B cell (primary cell): ENCODE data around the gene IFT74. TPM values are rescaled to one million over a fixed set of nuclear protein-coding genes. Genes with fewer than 3 reads are reported as not detected.

ENCODE experiments used
- ATAC-seq: fragments of 200-7000 bp; cut with Tn5 transposase; one replicate; pipeline ENCODE4 v1.10.0; 2021; ENCODE audit warnings: low read depth, mild to moderate bottlenecking, moderate number of reproducible peaks, moderate library complexity
- CTCF ChIA-PET: fragments of 350-600 bp; sonication (Branson Sonifier 250); formaldehyde crosslinking; loops from one replicate; lab custom pipeline; 2021; ENCODE audit warnings: antibody characterized with exemption, inconsistent platforms; lab: Charles Lee
- POLR2A ChIA-PET: fragments of 350-600 bp; sonication (Branson Sonifier 250); formaldehyde crosslinking; loops from one replicate; lab custom pipeline; 2021; ENCODE audit warnings: antibody characterized with exemption; lab: Charles Lee
- DNase-seq: peaks from one replicate; pipeline ENCODE4 v3.0.0; 2013
- H2AFZ ChIP-seq: 2 replicates; pipeline ENCODE4 v1.6.1; 2012; ENCODE audit warnings: mild to moderate bottlenecking, low read depth, low read length; ENCODE audit not compliant: insufficient read depth, poor library complexity, severe bottlenecking
- H3K27ac ChIP-seq, 2 donors: 1 replicate in 1 of 2; 2 replicates in 1 of 2; pipeline ENCODE4 v1.5.1; 2012 to 2013; ENCODE audit warnings: low read length in 2 of 2, mild to moderate bottlenecking in 2 of 2, moderate library complexity in 1 of 2
- H3K27me3 ChIP-seq, 4 experiments: fragments of 200-600 bp in 1 of 4; sonication (generic) in 1 of 4; replicated peaks in 1 of 4; 1 replicate in 2 of 4; 2 replicates in 2 of 4; pipeline versions ENCODE4 v1.6.1 to v1.7.0; 2013 to 2016; ENCODE audit warnings: low read length in 3 of 4, mild to moderate bottlenecking in 2 of 4, mixed read lengths in 1 of 4, moderate library complexity in 1 of 4; ENCODE audit not compliant: insufficient read depth in 4 of 4, control insufficient read depth in 3 of 4; ENCODE audit errors: control extremely low read depth in 1 of 4
- H3K36me3 ChIP-seq, 2 experiments: replicated peaks in 1 of 2; 1 replicate in 1 of 2; 2 replicates in 1 of 2; pipeline versions ENCODE4 v1.6.1 to v1.7.1; 2013; ENCODE audit warnings: low read length in 1 of 2; ENCODE audit not compliant: insufficient read depth in 2 of 2, control insufficient read depth in 1 of 2; ENCODE audit errors: control extremely low read depth in 1 of 2, extremely low read depth in 1 of 2
- H3K4me1 ChIP-seq, 2 donors: fragments of 200-600 bp in 1 of 2; sonication (generic) in 1 of 2; 1 replicate in 1 of 2; 2 replicates in 1 of 2; pipeline versions ENCODE4 v1.5.1 to v1.6.1; 2013 to 2017; ENCODE audit warnings: low read length in 2 of 2; ENCODE audit not compliant: control insufficient read depth in 2 of 2, insufficient read depth in 2 of 2
- H3K4me2 ChIP-seq: replicated peaks from 2 replicates; pipeline ENCODE3; 2012; ENCODE audit warnings: mild to moderate bottlenecking, low read depth, low read length; ENCODE audit not compliant: poor library complexity, severe bottlenecking
- H3K4me3 ChIP-seq, 5 experiments: fragments of 200-600 bp in 1 of 5; sonication (generic) in 1 of 5; 1 replicate in 3 of 5; 2 replicates in 2 of 5; pipeline versions ENCODE4 v1.5.1 to v1.7.0; 2011 to 2016; ENCODE audit warnings: low read length in 4 of 5, mild to moderate bottlenecking in 4 of 5, low read depth in 2 of 5, control low read depth in 1 of 5, moderate library complexity in 1 of 5; ENCODE audit not compliant: insufficient read depth in 1 of 5; ENCODE audit errors: control extremely low read depth in 1 of 5, extremely low read depth in 1 of 5
- H3K79me2 ChIP-seq: fragments of 200-600 bp; sonication (generic); one replicate; pipeline ENCODE4 v1.6.0; 2016; ENCODE audit warnings: low read length; ENCODE audit not compliant: control insufficient read depth, insufficient read depth
- H3K9ac ChIP-seq: fragments of 200-600 bp; sonication (generic); 2 replicates; pipeline ENCODE4 v1.6.1; 2017; ENCODE audit warnings: mild to moderate bottlenecking, low read length, moderate library complexity
- H3K9me3 ChIP-seq, 3 donors: one replicate each; pipeline versions ENCODE4 v1.6.1 to v1.7.1; 2013; ENCODE audit warnings: low read length in 2 of 3; ENCODE audit not compliant: control insufficient read depth in 2 of 3, insufficient read depth in 1 of 3; ENCODE audit errors: control extremely low read depth in 1 of 3
- H4K20me1 ChIP-seq: 2 replicates; pipeline ENCODE4 v1.6.0; 2012; ENCODE audit warnings: mild to moderate bottlenecking, low read length; ENCODE audit not compliant: insufficient read depth, control insufficient read depth, poor library complexity, severe bottlenecking
- H3K27ac Mint-ChIP-seq: one replicate; pipeline ENCODE4 v1.8.0; 2021; ENCODE audit warnings: mixed read lengths
- H3K27me3 Mint-ChIP-seq: one replicate; pipeline ENCODE4 v1.8.0; 2021; ENCODE audit warnings: mixed read lengths
- H3K4me1 Mint-ChIP-seq: one replicate; pipeline ENCODE4 v1.8.0; 2021; ENCODE audit warnings: mixed read lengths
- H3K4me3 Mint-ChIP-seq: one replicate; pipeline ENCODE4 v1.8.0; 2021; ENCODE audit warnings: mixed read lengths
- H3K9me3 Mint-ChIP-seq: one replicate; pipeline ENCODE4 v1.8.0; 2022; ENCODE audit warnings: mixed read lengths; ENCODE audit not compliant: insufficient read depth
- EZH2 ChIP-seq: IDR thresholded peaks from 2 replicates; pipeline ENCODE4 v1.6.1; 2012; ENCODE audit warnings: borderline replicate concordance, low read depth, mild to moderate bottlenecking, moderate library complexity, low read length; ENCODE audit not compliant: insufficient read depth, poor library complexity, severe bottlenecking
- WGBS: methylation state at CpG from one replicate; pipeline ENCODE4 v1.1.5; 2013; ENCODE audit warnings: missing lambda C conversion rate; ENCODE audit not compliant: insufficient coverage; 5-methylcytosine and 5-hydroxymethylcytosine counted together
- intact Hi-C: fragments of 100-400 bp; cut with micrococcal nuclease; formaldehyde crosslinking; loops from one replicate; pipeline ENCODE4 v1.10.0; 2022
- polyA plus RNA-seq: library from polyadenylated mRNA; depleted of rRNA; stranded (reverse); fragments of >200 nt; gene quantifications from 2 replicates; pipeline ENCODE4 v1.2.3, GENCODE V29; 2012
- total RNA-seq, 2 donors: library from RNA; stranded (reverse); fragments of 120-200 nt in 1 of 2; gene quantifications; 1 replicate in 1 of 2; 2 replicates in 1 of 2; pipeline versions ENCODE4 v1.2.3 to v1.2.4, GENCODE V29; 2013 to 2022
- TF ChIP-seq, protein P1 (sequence below): fragments of 200-600 bp; IDR thresholded peaks from one replicate; pipeline ENCODE4 v1.8.0; 2022; ENCODE audit warnings: antibody characterized with exemption, mild to moderate bottlenecking

The IFT74 gene
- total and polyA plus RNA-seq, 2 donors (not counting 1 experiment from before 2014, with no cell fraction given): 2.0 to 22.6 TPM

DNA sequence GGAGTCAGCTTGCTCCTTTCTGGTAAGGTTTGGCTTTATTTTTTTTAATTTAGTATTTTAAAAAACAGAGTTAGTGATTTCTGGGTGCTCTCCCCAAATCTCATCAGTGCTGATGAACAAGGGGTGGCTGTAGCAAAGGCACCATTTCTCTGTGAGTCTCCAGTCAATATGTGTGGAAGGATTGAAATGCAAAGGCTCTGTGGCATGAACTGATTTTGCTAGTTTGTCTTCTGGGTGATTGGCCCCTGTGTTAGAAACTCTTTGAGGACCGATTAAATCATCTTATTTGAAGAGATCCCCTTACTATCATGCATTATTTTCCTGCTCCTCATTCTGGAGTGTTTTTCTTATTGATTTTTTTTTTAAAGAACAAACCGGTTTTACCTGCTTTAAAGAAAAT is 153.4 kb downstream of the IFT74 start:
- no peak overlapping the region for H2AFZ ChIP-seq
- H3K9me3 ChIP-seq: no peaks in the 10 kb centered on the region
- H4K20me1 ChIP-seq: no peaks in the 10 kb centered on the region
- no peaks in the 10 kb centered on the region for H3K79me2 ChIP-seq
- intact Hi-C loops: no loop called here
- H3K4me2 ChIP-seq: no peak overlapping the region
- Mint-ChIP-seq H3K9me3 (no peaks in the 10 kb centered on the region), H3K4me3 (no peak overlapping the region), H3K27me3 (peaks cover 8% of the 10 kb centered on the region), H3K27ac (no peak overlapping the region), H3K4me1 (no peaks in the 10 kb centered on the region)
- TF ChIP-seq EZH2: no peak
- TF ChIP-seq, protein P1, sequence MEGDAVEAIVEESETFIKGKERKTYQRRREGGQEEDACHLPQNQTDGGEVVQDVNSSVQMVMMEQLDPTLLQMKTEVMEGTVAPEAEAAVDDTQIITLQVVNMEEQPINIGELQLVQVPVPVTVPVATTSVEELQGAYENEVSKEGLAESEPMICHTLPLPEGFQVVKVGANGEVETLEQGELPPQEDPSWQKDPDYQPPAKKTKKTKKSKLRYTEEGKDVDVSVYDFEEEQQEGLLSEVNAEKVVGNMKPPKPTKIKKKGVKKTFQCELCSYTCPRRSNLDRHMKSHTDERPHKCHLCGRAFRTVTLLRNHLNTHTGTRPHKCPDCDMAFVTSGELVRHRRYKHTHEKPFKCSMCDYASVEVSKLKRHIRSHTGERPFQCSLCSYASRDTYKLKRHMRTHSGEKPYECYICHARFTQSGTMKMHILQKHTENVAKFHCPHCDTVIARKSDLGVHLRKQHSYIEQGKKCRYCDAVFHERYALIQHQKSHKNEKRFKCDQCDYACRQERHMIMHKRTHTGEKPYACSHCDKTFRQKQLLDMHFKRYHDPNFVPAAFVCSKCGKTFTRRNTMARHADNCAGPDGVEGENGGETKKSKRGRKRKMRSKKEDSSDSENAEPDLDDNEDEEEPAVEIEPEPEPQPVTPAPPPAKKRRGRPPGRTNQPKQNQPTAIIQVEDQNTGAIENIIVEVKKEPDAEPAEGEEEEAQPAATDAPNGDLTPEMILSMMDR: no peak
- no peaks in the 10 kb centered on the region for H3K36me3 ChIP-seq
- CTCF ChIA-PET: no interaction called here
- WGBS: no CpG with 5 or more reads among the region's 2 CpGs
- DNase-seq: no peak
- H3K4me1 ChIP-seq: no peaks in the 10 kb centered on the region
- H3K27ac ChIP-seq: no peak overlapping the region
- no peaks in the 10 kb centered on the region for H3K27me3 ChIP-seq
- POLR2A ChIA-PET: no interaction called here
- no peak overlapping the region for H3K9ac ChIP-seq
- H3K4me3 ChIP-seq: no peak overlapping the region
- no peak for ATAC-seq

DNA sequence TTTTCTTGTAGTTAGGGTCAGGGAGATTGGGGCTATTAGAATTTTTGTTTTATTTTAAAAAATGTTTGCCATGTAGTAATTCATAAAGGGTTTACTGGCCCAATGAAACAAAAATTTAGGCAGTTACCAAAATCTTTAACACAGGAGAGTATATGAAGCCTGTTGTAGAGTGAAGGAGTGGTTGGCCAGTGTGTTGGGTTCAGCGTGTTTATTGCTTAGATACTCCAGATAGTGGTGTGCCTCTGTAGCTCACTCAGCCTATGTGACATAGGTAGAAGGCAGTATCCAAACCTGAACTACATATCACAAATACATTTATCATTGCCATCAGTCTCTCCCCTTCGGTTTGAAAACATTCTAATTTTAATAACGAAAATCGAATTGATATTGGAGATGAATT is 154.0 kb downstream of the IFT74 start:
- no CpG with 5 or more reads among the region's 4 CpGs for WGBS
- no peak overlapping the region for H3K4me3 Mint-ChIP-seq
- H3K27me3 ChIP-seq: no peaks in the 10 kb centered on the region

More for the DNA sequence above, 154.0 kb downstream of the IFT74 start:
- H3K4me1 Mint-ChIP-seq: no peaks in the 10 kb centered on the region
- Histone ChIP-seq H3K4me1 (no peaks in the 10 kb centered on the region), H3K9me3 (no peaks in the 10 kb centered on the region), H3K36me3 (no peaks in the 10 kb centered on the region), H3K79me2 (no peaks in the 10 kb centered on the region), H2AFZ (no peak overlapping the region), H3K4me3 (no peak overlapping the region), H4K20me1 (no peaks in the 10 kb centered on the region), H3K9ac (no peak overlapping the region), H3K27ac (no peak overlapping the region), H3K4me2 (no peak overlapping the region)
- no peaks in the 10 kb centered on the region for H3K9me3 Mint-ChIP-seq
- DNase-seq (no peak), ATAC-seq (no peak)
- ChIA-PET POLR2A (no interaction called here), CTCF (no interaction called here)
- H3K27ac Mint-ChIP-seq: no peak overlapping the region
- TF ChIP-seq, protein P1: no peak
- TF ChIP-seq EZH2: no peak
- intact Hi-C loops: no loop called here
- H3K27me3 Mint-ChIP-seq: peaks cover 8% of the 10 kb centered on the region
